ENCODE measurements around the gene LRIT1. TPM values are rescaled to one million over a fixed set of nuclear protein-coding genes. Genes with fewer than 3 reads are reported as not detected.

Gene LRIT1
- total and polyA plus RNA-seq, 12 donors = 0.06 TPM; not detected in 11

DNA sequence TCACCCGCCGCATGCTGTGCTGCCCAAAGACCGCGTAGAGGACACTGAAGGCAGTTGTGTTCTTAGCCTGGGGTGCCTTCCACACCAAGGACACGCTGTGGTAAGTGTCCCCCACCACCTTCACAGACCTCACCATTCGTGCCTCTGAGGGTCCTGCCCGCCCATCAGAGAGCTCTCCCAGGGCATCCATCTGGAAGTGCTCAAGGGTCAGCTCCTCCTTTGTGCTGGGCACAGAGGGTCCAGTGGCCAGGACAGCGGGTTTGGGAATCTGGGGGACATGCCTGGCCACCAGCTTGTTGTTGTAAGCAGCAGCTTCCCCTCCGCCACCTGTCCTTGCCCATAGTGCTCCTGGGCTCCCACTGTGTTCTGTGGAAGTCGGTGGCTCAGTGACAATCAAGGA, 9.0 kb downstream of the LRIT1 start:
- intact Hi-C loops (cut with DNase I) = no loop called here
- H3K36me3 ChIP-seq (replicated peaks in 1 of 2) = no peaks in the 10 kb centered on the region

DNA sequence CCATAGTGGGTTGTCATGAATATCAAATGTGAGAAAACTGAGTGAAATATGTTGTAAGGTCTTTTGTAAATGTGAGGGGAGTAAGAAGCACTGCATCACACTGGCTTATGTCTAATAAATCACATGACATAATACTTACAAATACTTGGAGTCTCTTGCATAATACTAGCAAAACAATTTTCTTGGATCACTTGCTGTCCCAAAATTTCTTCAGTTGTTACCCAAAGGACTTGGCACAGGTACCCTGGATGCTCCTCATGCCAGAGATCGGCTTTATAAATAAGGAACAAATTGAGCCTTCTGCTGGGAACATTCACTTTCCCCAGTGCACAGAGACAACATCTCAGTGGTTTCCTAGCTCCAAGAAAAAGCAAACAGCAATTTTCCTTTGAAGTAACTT, 11.0 kb downstream of the LRIT1 start:
- Histone ChIP-seq H3K4me3 (no peak overlapping the region), H3K4me1 (replicated peaks in 1 of 2) (no peaks in the 10 kb centered on the region), H3K36me3 (replicated peaks in 1 of 2) (no peaks in the 10 kb centered on the region), H3K27me3 (no peaks in the 10 kb centered on the region), H3K27ac (no peak overlapping the region), H3K9me3 (replicated peaks in 1 of 3) (no peaks in the 10 kb centered on the region)
- DNase-seq = no peak
- WGBS, 4 donors = 54 to 75% (median 61%) methylated on average over 1 of the region's 1 CpG
- intact Hi-C loops (cut with DNase I) = no loop called here
- TF ChIP-seq, protein P1, sequence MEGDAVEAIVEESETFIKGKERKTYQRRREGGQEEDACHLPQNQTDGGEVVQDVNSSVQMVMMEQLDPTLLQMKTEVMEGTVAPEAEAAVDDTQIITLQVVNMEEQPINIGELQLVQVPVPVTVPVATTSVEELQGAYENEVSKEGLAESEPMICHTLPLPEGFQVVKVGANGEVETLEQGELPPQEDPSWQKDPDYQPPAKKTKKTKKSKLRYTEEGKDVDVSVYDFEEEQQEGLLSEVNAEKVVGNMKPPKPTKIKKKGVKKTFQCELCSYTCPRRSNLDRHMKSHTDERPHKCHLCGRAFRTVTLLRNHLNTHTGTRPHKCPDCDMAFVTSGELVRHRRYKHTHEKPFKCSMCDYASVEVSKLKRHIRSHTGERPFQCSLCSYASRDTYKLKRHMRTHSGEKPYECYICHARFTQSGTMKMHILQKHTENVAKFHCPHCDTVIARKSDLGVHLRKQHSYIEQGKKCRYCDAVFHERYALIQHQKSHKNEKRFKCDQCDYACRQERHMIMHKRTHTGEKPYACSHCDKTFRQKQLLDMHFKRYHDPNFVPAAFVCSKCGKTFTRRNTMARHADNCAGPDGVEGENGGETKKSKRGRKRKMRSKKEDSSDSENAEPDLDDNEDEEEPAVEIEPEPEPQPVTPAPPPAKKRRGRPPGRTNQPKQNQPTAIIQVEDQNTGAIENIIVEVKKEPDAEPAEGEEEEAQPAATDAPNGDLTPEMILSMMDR (IDR thresholded peaks at IDR 0.05) = no peak
- TF ChIP-seq POLR2A (IDR thresholded peaks at IDR 0.05) = no peak

More for the DNA sequence above, 9.0 kb downstream of the LRIT1 start:
- 84 to 100% (median 93%) methylated on average over 1 to 10 of the region's 10 CpGs for WGBS, 4 donors
- Histone ChIP-seq H3K27me3 (no peaks in the 10 kb centered on the region), H3K27ac (no peak overlapping the region), H3K9me3 (replicated peaks in 1 of 3) (no peaks in the 10 kb centered on the region), H3K4me1 (replicated peaks in 1 of 2) (no peaks in the 10 kb centered on the region), H3K4me3 (no peak overlapping the region)
- no peak for TF ChIP-seq POLR2A (IDR thresholded peaks at IDR 0.05)
- TF ChIP-seq, protein P1 (IDR thresholded peaks at IDR 0.05) = no peak
- no peak for DNase-seq

DNA sequence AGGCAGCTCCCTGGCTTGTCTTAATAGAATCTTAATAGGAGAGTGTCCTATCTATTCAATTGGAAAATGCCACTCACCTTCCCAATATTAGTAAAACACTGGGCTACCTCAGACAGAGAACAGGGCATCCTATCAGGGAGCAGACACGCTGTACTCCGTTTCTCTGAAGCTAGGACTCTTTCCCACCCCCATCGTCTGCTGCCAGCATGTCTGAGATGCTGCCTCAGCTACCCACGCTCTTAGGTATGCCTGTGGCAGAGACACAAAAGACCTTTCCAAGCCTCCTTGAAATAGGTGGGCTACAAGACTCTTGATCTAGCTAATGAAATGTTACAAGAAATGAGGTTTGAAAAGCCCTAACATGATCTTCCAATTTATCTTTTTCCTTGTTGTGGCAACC, 13.5 kb downstream of the LRIT1 start:
- no peak overlapping the region for H3K27ac ChIP-seq
- 64 to 75% (median 67%) methylated on average over 4 of the region's 4 CpGs for WGBS, 4 donors
- no peaks in the 10 kb centered on the region for H3K9me3 ChIP-seq (replicated peaks in 1 of 3)
- intact Hi-C loops (cut with DNase I) = no loop called here
- no peaks in the 10 kb centered on the region for H3K36me3 ChIP-seq (replicated peaks in 1 of 2)
- no peaks in the 10 kb centered on the region for H3K4me1 ChIP-seq (replicated peaks in 1 of 2)
- TF ChIP-seq, protein P1 (IDR thresholded peaks at IDR 0.05) = no peak
- TF ChIP-seq POLR2A (IDR thresholded peaks at IDR 0.05) = no peak
- H3K27me3 ChIP-seq = no peaks in the 10 kb centered on the region
- no peak overlapping the region for H3K4me3 ChIP-seq
- DNase-seq = no peak

DNA sequence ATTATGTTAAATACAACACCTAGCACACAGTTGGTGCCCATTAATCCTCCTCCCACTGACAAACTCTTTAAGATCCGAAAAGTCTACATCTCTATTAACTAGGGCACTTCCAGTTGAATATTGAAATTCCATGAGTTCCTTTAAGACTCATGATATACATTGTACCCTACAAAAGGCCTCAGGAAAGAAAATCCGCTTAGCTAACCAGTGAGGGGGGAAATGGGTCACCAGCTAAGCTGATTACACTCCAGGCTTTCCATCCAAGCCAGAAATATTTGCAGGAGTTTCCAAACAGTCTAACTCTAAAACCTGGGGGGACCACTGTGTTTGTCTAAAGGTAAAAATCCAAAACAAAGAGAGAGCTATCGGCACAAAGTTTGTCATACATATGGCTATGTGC, 14.7 kb downstream of the LRIT1 start:
- TF ChIP-seq, protein P1 (IDR thresholded peaks at IDR 0.05) = no peak
- TF ChIP-seq POLR2A (IDR thresholded peaks at IDR 0.05) = no peak
- intact Hi-C loops (cut with DNase I) = no loop called here
- WGBS, 4 donors = 73 to 83% (median 78%) methylated on average over 3 of the region's 3 CpGs
- DNase-seq = no peak
- Histone ChIP-seq H3K9me3 (replicated peaks in 1 of 3) (no peaks in the 10 kb centered on the region), H3K27me3 (no peaks in the 10 kb centered on the region), H3K4me1 (replicated peaks in 1 of 2) (no peaks in the 10 kb centered on the region), H3K36me3 (replicated peaks in 1 of 2) (no peaks in the 10 kb centered on the region), H3K27ac (no peak overlapping the region), H3K4me3 (no peak overlapping the region)
